Stimulated activated CD4-positive, alpha-beta T cell treated with anti-CD3 and anti-CD28 coated beads, Interleukin-1b, Interleukin-23, amount 100 ng/mL, for 4 hours (primary cell): Measurements from ENCODE around the gene B3GAT3.
A peak's percentile ranks its signal among the peaks of the same experiment; 100 is the strongest.
"Not testable (repeated sequence)": the region's sequence is repeated elsewhere in the genome, so short reads cannot be mapped to it uniquely, and the experiment has no call there.

Experiments
- DNase-seq, 2 donors: peaks; one replicate each; pipeline ENCODE4 v3.0.0-alpha.2; 2020; ENCODE audit warnings: low read depth in 2 of 2

Gene B3GAT3

GRCh38 chr11:62604460-62605120 lies 17.2 kb downstream of the B3GAT3 start:
- DNase-seq: no peak

DNA sequence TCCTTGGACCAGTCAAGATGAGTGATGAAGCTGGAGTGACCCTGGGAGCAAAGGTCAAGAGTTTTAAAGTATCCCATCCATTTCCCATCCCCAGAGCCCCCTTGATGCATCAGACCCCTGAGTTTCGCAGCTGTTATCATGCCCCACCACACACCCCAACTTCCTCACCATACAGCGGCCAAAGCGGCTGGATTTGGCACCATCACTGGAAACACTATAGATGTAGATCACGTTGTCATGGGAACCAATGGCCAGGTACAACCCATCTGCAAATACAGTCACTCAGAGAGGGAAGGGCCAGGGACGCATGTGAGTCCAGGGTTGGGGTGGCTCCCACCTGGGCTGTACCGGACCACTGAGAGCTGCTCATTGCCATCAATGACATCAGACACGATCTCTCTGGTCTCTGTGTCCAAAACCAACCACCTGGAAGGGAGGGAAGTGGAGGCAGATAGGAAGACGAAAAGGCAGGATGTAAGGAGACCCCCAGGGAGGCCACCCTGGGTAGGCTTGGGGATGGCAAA lies 17.9 kb downstream of the B3GAT3 start:
- DNase-seq: no peak

GRCh38 chr11:62603072-62603408 lies 18.7 kb downstream of the B3GAT3 start:
- DNase-seq: no peak

DNA sequence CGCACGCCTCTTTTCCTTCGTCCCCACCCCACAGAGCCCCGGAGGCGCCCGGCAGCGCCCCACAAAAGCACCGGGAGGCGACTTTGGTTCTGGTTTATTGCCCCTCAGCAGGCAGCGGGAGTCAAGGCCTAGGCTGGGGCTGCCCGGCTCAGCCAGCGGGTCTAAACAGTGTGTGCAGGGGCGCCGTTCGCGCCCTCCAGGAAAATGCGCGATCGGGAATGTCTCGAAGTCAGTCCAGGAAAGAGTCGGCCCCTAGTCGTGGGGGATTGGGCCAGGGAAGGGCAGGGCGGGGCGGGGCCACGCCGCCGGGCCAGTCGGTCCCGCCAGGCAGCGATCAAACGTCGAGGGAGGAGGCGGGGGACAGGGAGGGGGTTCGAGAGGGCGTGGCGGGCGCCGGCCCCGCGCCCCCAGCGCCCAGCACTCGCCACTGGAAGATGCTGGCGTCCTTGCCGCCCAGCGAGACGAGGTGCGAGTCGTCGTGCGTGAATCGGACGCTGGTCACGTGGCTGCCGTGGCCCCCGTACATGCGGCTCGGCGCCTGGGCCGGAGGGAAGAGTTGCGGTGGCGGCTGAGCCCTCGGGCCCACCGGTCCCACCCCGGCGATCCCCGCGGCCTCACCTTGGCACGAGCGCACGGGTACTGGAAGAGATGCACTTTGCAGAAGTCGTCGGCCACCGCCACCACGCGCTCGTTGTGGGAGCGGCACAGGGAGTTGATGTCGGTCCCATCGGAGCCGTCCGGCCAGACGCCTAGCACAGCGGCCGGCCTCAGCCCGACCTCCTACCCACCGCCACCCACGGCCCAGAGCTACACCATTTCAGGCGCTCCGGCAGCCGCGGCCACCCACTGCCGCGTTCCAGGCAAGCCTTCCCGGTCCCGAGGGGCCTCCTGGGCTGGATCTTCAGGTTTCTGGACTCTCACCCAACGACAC lies 19.4 kb downstream of the B3GAT3 start:
- DNase-seq: peak in 1 of 2 donors; percentile 31

DNA sequence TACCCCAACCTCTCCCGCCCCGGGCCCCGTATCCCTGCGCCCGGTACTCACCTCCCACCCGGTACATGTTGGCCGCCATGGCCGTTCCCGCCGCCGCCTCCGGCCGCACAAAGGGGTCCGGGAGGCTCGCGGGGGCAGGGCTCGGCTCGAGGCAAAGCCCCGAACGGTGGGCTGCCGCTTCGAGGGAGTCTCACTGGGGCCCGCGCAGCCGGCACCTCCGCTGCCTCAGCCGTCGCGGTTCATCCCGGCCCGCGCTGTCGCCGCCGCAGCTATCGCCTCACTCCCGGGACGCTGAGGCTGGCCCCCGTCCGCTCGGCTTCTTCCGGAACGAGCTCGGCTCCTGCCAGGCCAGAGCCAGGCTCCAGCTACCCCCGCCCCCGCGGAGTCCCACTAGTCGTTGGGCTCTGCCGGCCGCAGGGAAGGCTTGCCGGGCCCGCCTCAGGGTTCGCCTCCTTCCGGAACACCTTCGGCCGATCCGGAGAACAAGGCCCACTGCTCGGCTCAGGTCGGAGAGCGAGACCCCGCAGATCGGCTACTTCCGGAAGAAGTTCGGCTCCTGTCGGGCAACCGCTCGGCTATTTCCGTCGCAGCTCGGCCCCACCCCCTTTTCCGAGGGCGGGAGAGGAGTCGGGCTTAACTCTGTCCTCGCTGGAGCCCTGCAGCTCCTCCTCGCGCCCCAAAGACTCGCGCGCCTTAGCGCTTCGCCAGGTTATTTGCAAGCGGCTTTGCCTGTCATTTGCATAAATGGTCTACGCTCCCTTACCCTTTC lies 20.2 kb downstream of the B3GAT3 start, which contains the start of gene MTA2:
MTA2 (minus strand) TSS at position 494 of the 769 bp plus-strand sequence; CDS start at position 79, 415 bp downstream.
- DNase-seq: peak; percentile 99

DNA sequence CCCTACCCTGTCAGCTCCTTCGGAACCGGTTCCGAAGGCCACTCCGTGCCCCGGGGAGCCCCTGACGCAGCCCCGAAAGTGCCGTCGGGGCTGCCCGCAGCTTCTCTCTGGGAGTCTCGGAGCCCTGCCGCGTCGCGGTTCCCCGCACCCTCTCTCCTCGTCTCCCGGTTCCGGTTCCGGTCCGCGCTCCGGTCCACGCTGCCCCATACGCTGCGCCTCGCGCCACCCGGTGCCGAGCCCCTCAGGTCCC lies 20.7 kb downstream of the B3GAT3 start:
- peak in 1 of 2 donors; percentile 56 for DNase-seq

DNA sequence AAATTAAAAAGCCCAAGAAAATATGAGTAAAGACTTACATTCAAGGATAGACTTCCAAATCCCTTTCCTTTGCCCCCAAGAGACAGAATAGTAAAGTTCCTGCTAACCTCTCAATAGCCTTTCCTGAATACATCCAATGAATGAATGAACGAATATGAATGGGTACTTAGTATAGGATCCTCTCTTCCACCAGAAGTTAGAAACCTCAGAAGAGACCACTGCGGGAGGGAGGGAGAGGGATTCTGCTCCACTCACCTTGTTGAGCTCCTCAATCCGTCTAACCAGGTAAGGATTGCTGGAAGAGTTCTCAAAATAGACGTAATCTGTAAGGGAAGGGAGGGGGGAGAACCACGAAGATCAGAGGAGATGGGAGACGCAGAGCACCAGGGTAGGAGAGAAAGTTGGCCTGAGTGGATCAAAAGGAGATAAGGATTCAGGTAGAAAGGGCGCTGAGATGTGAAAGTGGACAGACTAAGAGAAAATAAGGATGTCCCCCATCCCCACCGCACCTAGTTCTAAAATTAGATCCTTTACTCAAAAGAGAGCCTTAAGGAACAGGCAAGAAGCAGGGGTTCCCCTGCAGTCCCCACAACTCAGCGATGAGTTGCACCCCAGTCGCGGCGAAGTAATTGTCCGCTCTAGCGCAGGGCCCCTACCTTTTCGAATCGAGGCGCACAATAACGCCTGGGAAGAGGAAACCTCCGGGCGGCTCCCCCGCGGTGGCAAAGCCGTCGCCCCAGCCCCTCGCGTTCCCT lies 21.2 kb downstream of the B3GAT3 start:
- DNase-seq: no peak

DNA sequence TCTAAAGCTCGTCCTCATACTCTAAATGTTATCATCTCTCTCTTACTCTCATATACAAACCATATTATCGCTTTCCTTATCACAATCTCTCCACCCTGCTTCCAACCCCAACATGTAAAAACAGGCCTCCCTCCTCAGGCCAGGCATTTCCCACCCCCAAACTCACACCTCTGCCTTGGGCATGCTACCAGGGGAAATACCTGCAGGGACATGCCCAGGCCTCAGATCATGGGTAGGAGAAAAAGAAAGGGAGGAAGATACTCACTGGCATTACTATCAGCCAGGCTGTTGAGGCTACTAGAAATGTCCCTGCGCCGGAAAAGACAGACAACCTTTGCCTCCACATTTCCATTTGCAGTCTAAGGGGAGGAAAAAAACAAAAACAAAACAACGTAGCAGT lies 21.9 kb downstream of the B3GAT3 start:
- no peak for DNase-seq

DNA sequence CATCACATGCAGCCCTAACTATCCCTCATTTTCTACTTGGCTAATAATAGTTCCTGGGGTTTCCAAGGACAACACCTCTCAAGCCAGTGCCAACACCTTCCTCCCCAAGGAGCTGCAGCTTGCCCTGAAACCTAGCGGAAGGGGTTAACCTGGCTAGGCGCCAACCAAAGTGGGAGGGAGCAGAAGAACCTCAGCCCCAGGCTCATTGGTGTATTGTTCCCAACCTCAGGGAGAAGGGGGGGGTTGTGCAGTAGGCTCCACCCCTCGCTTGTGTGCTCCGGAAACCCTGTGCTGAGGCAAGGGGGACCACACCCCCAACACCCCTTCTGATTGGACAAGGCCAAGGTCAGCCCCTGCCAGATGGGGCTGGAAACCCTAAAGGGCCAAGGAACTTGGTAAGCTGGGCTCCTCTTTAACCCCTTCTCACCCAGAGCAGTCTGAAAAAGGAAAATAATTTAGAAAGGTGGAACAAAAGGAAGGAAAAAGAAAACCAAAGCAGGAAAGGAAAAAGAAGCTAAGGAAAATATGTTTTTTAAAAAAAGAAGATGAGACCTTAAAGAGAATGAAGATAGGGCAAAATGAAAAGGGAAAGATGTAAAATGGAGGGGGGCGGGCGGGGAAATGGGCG lies 22.6 kb downstream of the B3GAT3 start:
- DNase-seq: peak; percentile 84 to 89

DNA sequence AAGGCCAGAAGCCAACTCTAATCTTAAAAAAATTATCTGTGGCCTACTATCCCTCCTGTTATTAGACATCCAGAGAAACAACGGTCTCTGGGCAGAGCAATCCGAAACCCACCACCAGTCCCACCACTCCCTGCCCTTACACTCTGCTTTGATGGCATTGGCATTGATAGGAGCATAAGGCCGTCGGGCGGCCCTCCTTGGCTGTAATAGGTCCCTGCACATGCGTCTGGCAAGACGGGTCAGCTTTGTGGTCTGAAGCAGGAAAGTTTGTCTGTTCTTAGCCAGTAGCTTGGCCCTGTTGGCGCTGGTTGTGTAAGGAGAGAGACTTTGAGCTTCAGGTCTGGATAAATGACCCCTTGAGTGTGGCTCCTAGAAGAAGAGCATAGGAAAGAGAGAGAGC lies 26.7 kb downstream of the B3GAT3 start:
- DNase-seq: no peak

DNA sequence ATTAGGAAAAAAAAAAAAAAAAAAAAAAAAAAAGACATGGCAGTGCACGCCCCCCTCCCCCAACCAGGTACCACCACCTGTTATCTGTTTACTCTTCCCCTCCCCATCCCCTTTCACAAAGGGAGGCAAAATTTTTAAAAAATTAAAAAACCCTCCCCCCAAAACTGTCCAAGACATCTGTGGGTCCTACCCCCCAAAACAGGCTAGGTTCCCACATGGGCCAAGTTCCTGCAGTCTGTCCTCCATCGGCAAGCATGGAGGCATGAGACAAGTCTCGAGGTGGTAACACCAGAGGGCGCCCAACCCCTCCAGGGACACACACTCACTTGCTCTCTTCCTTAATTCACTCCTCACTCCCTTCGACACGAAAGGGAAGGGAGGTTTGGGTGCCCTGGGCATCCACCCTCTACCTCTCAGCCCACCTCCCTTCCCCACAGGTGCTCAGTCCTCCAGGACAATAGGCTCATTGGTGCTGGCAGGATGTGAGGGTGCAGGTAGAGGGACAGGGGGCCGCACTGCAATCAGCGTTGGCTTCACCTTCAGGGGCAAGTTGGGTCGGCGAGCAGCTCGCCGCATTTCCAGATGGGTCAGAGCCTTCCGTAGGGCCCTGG lies 28.2 kb downstream of the B3GAT3 start:
- DNase-seq: peak; percentile 63 to 68

GRCh38 chr11:62592989-62593421 lies 28.8 kb downstream of the B3GAT3 start:
- DNase-seq: no peak

DNA sequence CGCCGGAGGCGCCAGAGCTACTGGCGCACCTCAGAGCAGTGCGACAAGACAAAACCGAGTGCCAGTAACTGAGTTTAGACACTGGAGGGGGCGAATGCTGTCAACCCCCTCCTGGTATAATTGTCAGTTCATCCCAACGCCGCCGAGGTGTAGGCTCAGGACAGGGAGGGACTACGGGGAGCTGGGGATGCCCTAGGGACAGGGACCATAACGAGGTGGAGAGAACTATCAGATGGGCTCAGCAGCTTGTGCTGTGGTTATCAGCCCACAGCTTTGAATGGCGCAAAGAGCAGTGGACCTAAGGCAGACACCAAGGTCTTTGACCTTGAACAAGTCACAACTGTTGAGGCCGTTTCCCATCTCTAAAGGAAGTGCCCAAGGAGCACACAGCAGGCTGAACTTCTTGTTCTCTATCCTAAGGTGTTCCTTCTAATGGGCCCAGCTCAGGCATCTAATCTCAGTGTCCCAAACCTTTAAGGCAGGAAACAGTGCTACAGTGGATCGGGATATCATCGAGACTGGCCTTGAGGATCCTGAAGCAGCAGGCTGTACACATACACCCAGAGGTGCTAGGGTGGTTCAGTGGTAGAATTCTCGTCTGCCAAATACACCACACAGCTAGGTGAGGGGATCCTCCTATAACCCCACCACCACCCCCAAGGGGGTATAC lies 29.5 kb downstream of the B3GAT3 start:
- DNase-seq: no peak

DNA sequence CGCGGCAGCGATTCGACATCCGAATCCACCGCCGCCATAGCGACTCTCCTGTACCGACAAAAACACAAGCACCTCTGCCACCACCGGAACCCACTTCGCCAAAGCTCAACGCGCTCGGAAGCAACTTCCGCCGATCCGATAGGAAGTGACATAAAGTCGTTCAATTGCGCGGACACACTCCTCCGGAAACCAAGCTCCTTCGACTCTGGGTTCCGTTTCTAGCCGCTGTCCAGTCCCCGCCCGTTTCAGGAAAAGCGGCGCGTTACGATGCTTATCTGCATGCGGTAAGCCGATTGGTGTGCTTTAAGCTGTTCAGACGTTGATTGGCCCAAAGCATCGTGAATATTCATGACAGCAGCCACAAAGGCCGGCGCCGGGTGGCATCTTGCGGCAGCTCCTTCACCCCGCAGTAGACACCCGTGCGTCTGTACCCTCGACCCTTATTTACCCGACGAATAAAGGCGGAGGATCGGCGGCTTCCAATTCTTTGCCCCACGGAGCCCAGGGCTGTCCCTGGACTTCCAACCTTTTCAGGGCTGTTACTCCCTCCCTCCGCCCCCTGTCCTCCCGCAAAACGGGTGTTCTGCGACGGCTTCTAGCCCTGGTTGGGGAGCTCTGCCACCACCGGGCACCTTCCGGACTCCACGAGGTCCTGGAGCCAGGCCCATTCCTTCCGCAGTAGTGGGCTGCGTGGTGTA lies 30.2 kb downstream of the B3GAT3 start, which contains the start of gene TUT1:
TUT1 (minus strand) TSS at position 76 of the 698 bp plus-strand sequence; CDS start at position 38, 38 bp downstream.
- DNase-seq: peak; percentile 84 to 91

GRCh38 chr11:62588966-62589637 lies 32.7 kb downstream of the B3GAT3 start:
- DNase-seq: no peak

- not testable (repeated sequence) for DNase-seq
Observed at GRCh38 chr11:62585356-62585755, 36.4 kb downstream of the B3GAT3 start.

DNA sequence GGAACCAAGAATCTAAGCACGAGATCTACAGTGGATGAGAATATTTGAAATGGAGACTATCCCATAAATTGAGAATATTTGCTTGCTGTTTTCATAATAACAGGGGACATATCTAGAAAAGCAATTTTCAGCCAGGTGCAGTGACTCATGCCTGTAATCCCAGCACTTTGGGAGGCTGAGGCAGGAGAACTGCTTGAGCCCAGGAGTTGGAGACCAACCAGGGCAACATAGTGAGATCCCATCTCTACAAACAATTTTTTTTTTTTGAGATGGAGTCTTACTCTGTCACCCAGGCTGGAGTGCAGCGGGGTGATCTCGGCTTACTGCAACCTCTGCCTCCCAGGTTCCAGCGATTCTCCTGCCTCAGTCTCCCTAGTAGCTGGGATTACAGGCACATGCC lies 40.1 kb downstream of the B3GAT3 start:
- DNase-seq: not testable (repeated sequence)

DNA sequence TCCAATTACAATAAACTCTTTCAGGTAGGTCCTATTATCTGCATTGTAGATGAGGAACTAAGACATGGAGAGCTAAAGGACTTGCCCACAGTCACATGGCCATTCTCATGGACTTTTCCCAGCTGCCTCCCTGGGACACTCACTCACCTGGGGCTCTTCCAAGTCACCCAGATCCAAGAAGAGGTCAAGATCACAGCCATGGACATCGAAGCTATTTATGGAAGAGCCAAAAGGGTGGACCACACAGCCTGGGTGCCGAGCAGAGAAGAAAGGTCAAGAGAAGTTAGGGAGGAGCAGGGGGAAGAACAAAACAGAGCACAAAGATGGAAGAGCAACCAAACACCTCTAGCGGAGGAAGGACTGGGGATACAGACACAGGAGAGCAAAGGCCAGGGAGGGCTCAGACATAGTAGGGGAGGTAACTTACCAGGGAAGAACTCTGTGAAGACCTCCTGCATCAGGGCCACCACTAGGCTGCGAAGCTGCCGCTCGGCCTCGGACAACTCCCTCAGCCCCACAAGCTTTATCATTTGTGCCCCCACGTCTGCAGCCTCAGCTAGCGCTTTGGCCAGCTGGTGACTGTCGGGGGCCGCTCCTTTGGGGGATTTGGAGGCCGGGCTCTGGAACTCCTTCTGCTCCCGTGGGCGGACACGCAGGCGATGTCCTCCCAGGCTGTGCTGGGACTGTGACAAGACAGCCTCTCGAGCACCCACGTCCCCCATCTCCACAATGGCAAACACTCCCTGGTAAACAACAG lies 40.6 kb downstream of the B3GAT3 start:
- DNase-seq: no peak
